NCI-H510A treated with DMSO at 0.1 percent for 48 hours (cell line): ENCODE measurements around the gene HOMER1.

Experiments used
- DNase-seq: peaks from one replicate; lab custom pipeline; 2025; lab: John Stamatoyannopoulos, UW

HOMER1 gene

DNA sequence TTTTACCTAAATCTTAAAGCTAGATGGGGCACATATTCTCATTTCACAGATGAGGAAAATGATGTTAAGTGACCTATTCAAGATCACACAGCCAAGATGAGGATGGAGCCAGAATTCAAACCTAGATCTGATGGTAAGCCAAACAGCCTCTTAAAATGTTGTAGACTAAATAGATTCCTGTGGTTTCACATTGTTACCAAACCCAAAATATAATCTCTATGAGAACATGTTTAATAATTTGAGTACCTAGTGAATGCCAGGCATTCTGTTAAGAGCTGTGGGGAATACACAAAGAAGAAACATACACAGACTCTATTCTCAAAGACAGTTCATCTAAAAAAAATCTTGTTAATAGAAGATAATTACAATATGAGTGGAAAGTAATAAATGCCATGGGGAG is 25.2 kb downstream of the HOMER1 start:
- DNase-seq, result no peak

DNA sequence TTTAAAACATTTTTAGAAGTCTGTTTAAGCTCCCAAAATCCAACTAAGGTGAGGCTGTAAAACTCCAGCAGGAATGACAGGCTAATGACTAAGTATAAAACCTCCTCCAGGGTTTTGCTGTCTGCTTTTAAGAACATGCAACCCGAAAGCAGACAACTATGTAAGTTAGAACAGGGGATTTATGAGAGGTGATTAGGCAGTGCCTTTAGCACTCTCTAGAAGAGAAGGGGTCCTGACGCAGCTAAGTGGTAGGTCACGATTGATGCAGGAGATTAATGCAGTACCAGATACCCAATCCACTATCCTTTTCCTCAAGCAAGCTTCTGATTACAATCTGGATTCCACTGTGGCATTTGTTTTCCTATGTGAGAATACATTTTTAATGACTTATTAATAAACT is 25.9 kb downstream of the HOMER1 start:
- no peak for DNase-seq

DNA sequence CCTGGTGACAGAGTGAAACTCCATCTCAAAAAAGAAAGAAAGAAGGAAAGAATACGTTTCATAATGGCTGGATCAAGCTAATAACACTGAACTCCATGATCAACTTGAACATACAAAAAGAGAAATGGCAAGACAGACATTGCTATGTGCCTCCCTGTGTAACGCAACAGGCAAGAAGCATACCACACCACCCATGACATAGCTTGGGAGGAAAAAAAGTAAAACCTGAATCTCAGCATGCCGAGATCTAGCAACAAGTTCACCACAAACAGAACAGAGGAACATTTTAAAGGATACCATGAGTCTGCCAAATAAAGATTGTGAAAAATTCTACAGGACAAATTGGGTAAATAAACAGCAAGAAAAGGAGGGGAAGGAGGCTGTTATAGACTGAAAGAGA is 26.7 kb downstream of the HOMER1 start:
- DNase-seq, result no peak

DNA sequence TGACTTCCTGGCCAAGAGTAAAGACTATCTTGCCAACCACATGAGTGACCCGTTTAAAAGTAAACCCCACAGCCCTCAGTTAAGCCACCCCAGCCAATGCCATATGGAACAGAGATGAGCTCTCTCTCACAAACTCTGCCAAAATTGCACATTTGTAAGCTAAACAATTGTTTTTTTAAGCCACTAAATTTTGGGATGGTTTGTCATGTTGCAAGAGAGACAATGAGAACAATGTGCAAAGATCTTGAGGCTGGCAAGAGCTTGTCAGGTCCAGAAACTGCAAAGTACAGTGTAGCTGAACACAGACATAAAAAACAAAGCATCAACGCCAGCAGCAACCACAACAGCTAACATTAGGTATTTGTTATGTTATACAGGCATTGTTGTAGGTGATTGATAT is 27.8 kb downstream of the HOMER1 start:
- no peak for DNase-seq

DNA sequence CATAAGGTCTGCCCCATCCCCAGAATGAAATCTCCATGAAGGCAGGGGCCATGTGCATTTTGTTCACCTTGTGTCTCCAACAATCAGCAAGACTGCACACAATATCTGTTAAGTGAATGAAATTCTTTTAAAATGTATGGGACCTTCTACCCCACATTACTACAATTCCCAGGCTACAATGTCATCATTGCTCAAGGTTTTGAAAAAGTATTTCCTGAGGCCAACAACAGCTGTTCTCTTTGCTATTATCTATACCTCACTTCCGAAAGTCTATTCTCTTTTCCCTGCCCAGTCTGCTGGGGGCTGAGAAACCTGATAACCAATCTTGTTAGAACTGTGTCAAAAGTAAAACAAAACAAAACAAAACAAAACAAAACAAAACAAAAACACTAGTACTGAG is 29.2 kb downstream of the HOMER1 start:
- no peak for DNase-seq

DNA sequence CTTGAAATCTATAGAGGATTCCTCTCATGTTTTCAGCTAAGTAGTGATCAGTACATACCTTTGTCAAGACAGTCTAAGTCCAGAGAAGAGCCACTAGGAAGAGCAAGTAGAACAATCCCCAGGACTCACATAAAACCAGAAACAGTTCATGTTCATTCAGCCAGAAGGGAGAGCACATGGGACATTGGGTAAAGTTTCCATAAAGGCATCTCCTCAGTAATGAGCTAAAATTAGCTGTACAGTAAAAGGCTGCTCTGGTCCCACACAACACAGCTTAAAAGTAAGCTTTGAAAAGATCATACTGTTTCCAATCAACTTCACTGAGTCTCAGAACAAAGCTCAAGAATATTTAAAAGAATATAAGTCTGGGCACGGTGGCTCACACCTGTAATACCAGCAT is 32.4 kb downstream of the HOMER1 start:
- DNase-seq, result no peak

DNA sequence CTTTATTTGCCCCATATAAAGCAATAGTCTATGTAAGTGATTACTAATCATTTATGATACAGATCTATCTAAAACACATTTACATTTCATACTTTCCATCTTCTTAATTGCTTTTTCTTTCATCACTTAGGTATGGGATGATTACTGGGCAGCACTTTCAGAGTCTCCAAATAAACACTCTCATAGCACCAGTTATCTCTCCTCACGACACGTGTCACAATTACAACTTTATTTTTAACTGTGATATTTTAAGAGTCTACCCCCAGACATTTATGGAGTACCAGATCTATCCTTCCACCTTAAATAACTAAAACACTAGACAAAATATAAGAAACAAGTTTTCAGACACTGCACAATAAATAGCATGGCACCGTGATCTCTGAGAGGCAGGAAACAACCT is 32.9 kb downstream of the HOMER1 start:
- DNase-seq, result no peak

DNA sequence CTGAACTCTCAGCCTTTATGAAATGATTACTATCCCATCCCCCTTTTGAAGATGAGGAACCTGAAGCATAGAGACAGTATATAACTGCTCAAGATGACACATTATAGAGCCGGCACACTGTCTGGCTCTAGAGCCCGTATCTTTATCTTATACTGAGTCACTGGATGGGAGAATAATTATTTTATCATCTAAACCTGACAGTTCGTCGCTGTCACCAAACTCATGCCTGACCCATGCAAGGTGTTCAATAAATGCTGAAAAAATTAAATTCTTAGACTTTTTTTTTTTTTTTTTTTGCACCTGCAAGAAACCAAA is 38.8 kb downstream of the HOMER1 start:
- no peak for DNase-seq

DNA sequence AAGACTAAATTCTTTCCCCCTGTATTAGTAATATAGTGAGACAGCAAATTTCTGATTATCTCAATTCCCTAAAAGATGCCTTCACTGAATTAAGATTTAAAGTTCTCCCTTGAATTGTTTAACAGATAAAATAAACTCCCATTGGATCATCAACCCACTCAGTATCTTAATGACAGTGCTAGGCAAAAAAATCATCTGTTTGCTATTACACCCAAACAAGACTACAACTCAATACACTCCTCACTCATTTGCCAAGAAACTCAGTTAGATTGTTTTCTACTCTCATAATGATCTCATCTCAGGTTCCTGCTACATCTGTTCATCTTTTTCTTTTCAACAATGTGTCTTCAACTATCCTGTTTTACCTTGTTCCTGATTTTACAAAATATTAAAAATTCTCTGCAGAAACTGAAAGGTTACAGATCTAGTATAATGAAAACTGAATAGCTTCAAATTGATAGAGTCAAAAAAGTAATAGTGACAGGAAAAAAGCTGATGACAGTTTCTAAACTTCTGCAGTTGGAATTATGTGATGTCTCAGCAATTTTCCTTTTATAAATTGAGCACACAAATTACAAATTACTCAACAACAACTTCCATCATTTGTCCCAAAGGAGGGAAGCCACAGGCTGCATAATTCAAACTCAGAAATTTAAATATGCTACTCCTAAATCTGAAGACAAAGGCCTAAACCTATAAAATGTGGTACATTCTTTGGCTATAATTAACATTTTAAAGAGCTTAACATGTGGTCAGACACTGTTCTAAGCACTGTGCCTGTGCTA is 39.4 kb downstream of the HOMER1 start:
- DNase-seq, result no peak

DNA sequence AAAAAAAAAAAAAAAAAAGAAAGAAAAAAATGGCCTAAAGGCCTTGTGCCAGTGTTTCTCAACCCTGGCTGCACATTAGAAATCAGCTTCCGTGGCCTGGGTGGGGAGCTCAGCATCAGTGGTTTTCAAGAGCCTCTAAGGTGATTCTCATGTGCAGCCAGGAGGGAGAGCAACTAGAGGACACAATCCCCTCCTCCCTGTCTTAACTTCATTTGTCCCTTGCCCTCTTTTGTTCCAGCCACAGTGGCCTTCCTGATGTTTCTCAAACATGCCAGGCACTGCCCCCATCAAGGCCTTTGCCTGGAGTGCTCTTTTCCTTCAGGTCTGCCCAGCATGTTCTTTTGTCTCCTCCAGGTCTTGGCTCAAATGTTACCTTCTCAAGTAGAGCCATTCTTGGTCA is 42.4 kb downstream of the HOMER1 start:
- DNase-seq, result no peak

DNA sequence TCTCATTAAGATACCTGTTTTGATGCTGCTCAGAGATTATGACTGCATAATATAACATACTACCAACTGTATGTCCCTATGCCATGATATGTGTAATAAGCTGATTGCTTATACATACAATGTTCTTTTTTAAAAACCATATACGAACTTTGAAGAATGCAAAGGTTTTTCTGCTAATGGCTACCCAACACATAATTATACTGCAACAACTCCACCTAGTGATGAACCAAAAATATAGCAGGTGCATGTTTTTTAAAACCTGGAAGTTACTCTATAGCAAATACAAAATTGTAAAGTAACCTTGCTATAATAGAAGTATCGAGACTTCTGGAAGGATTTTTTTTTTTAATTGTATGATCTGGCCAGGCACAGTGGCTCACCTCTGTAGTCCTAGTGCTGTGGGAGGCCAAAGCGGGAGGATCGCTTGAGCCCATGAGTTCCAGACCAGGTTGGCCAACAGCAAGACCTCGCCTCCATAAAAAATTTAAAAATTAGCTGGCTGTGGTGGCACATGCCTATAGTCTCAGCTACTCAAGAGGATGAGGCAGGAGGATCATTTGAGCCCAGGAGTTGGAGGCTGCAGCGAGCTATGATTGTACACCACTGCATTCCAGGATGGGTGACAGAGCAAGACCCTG is 49.1 kb downstream of the HOMER1 start:
- peak; percentile 39 for DNase-seq

DNA sequence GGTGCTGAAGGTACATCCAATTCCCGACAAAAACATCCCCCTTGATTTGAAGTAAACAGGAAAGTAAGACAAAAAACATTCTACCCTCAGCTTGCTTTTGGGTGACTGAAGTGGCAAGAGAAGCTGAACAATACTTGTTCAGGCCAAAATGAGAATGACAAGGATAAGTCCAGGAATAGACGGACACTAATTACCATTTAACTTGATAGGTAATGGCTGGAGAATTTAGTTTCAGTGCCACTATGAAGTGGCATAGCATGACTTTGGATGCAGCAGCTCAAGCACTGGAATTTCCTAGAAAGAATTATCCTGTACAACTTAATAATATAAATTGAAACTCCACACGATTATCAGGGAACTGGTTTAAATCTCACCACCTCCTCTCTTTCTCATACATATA is 49.7 kb downstream of the HOMER1 start:
- DNase-seq, result no peak

DNA sequence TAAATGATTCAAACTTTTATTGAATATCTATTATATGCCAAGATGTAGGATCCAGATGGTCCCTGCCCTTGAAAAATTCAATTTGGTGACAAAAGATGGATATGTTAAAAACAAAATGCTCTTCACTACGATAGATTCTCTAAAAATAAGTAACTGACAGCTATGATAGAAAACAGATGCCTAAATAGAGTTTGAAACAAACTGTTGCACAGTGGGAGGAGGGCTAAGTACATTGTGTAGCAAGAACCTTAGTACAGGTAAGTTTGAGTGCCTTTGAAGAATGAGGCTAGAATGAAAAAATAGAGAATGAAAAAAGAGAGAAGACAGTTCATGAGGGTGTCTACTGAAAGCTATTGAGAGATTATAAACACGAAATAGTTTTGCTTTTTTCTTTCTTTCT is 54.3 kb downstream of the HOMER1 start:
- DNase-seq, result no peak

DNA sequence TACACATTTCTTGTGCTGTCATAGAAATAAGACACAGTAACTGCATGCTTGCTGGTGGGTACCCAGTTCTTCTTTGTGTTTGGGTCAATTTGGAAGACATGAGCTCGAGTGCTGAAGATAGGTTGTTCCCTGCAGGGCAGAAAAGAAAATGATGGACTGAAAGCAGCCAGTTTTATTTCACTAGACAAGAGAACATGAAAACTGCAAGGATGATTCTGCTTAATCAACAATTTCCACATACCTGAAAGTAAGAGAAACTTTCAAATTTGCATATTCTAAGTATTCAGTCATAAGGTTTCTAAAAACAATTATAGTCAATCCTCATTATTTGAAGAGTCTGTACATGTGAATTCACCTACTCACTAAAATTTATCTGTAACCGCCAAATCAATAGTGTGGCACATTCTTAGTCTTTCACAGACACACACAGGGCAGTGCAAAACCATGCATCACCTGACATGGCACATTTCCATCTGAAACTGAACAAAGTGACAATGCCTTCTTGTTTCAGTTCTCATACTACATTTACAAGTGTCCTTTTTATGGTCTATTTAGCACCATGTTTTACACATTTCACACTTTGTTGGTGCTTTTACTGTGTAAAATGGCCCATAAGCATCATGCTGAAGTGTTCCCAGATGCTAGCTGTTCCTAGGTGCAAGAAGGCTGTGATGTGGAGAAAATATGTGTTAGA is 56.9 kb downstream of the HOMER1 start:
- no peak for DNase-seq

DNA sequence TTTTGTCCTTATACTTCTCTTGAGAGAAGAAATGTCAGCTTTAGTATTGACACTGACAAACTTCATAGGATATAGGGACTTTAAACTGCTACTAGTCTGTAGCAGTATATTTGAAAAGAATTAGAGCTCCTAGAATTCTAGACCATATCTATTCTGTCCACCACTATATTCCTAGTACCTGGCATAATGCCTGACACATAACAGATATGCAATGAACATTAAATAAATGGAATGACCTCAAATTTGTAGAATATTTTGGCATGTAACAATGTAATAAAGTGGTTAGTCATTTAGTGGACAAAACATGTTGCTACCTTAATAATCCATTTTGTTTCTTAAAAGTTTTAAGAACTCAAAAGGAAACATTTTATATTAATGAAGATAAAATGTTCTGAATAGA is 57.5 kb downstream of the HOMER1 start:
- DNase-seq, result no peak

DNA sequence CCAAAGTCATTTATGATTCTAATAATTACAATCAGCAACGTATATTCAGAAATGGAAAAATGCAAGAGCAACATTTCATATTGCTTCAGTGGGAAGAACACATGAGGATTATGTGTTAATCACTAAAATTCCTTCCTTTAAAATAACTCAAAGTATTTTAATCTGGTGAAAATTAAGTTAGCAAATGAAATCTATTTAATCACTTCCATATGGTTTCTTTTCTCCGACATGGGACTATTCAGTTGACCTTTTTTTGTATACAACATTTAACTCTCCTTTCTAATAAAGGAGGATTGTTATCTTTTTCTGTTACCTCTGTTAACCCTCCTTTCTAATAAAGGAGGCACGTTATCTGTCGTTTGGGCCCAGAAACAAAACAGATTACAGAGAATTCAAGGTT is 59.9 kb downstream of the HOMER1 start:
- no peak for DNase-seq

DNA sequence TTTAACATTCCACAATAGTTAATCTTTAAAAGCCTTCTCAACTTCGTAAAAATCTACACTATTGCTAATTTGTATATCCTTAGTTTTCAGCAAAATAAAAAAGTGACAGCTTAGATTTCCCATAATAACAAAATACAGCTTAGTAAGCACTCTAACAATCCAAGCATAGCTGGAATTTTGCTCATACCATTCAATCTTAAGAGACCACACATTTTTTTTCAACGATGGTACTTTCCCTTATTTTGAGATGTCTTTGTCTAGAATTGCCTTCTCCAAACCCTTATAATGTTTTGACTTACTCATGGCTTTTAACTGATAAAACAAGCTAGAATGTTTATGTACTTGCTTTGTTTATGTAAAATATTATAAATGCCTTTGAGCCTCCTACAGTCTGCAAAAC is 65.6 kb downstream of the HOMER1 start:
- DNase-seq, result no peak

DNA sequence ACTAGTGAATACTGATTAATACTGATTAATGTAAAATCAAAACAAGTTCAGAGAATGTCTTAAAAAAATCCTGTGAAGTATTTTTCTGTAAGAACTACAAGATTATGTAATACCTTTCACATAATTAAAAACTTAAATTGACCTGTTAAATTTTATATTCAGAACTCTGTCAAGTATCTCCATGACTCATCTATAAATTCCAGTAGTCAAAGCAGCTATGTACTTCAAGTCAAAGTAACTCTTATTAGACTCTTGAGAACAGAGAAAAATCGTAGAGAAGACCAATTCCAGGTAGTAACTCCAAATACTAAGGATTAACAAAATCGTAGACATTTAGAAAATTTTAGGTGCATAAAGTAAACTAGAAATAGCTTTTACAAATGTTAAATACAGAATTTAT is 77.1 kb downstream of the HOMER1 start:
- DNase-seq, result no peak

DNA sequence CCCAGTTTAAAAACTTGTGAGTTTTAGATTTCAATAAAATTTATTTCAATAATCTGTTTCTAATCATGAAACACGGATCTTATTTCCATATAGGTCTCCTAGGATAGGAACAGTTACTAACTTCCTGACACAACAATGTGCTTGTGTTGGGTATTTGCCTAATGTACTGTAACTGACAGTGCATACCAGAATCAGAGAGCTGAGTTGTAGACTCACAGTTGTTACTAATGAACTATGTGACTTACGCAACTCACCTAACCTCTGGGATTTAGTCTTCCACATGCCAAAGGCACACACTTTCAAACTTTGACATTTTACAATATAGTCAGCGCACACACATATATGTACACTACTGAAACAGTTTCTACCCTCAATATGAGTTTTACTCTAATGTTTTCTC is 77.7 kb downstream of the HOMER1 start:
- DNase-seq, result no peak

DNA sequence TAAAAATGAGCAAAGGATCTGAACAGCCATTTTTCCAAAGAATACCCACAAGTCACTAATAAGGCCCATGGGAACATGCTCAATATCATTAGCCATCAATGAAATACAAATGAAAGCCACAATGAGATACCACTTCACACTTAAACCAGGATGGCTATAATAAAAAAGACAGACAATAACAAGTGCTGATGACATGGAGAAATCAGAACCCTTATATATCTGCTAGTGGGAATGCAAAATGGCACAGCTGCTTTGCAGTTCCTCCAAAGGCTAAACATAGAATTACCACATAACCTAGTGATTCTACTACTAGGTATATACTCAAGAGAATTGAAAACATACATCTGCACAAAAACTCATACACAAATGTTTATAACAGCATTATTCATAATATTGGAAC is 83.7 kb downstream of the HOMER1 start:
- no peak for DNase-seq

DNA sequence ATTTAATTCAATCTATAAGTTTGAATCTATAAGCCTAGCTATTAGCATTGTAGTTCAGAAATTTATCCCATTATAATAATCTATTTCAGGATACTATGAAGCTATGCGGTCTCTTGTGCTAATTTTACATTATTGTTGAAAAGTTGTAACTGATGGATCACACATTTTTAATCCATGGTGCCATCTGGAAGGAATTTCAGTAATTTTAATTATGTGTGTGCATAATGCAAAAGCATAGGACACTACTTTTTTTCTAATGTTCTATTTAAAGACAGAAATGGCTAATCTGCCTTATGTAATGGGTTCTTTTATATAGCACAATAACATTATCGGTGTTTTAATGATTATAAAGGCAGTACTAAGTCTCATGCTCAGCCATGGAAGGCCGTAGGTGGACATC is 90.6 kb downstream of the HOMER1 start:
- no peak for DNase-seq

DNA sequence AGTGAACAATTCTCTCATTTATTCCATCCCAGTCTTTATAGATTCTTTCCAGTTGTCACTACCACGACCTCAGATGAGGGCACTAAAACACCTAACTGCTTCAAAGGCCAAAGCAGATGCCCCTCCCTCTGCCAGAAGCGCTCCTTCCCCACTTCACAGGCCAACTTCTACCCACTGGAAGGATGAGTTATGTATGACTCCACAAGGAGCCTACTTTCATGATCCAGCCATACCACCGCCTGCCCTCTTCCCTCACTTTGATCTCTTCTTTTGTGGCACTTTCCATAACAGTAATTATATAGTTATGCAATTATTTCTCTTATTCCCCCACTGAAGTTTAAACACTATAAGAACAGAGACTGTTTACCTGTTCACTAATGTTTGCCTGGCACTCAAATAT is 93.7 kb downstream of the HOMER1 start:
- no peak for DNase-seq

DNA sequence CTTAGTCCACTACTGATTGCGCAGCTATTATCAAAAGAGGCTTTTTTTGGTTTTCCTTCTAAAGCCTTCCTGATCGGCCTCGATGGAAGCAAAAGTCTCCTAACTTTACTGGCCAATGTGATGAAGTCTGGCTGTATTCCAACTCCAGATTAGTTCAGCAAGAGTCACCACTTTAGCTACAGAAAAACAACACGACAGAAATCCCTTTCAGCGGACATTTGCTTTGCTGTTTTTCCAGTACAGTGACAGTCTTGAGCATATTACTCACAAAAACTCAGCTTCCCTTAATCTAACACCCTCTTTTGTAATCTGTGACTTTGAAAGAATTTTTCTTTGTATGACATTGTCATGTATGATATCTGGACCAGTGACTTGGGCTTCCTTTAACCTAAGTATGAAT is 95.7 kb downstream of the HOMER1 start:
- DNase-seq, result no peak

DNA sequence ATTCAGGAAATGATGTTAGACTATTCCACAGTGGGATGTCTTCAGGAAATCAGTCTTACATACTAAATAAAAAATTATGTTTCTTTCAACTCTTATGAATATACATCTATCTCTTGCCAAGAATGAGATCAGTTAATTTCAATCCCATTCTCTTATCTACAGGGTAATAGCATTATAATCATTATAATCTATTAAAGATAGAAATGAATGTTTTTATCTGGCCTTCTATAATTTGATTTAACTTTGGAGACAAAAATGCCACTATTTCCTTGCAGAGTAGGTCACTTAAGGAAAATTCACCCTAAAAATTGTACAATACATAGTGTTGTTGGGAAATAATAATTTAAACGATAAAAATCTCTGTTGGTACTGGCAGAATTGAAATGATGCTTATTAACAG is 96.4 kb downstream of the HOMER1 start:
- no peak for DNase-seq
